Middle frontal gyrus (tissue), 1 donor: ENCODE results near the gene HASPIN.
"Not testable (repeated sequence)": the region's sequence is repeated elsewhere in the genome, so short reads cannot be mapped to it uniquely, and the experiment has no call there.

Source experiments
- DNase-seq: peaks from one replicate; pipeline ENCODE4 v3.0.0-alpha.2; 2015; ENCODE audit warnings: low spot score; ENCODE audit errors: extremely low spot score

The HASPIN gene

DNA sequence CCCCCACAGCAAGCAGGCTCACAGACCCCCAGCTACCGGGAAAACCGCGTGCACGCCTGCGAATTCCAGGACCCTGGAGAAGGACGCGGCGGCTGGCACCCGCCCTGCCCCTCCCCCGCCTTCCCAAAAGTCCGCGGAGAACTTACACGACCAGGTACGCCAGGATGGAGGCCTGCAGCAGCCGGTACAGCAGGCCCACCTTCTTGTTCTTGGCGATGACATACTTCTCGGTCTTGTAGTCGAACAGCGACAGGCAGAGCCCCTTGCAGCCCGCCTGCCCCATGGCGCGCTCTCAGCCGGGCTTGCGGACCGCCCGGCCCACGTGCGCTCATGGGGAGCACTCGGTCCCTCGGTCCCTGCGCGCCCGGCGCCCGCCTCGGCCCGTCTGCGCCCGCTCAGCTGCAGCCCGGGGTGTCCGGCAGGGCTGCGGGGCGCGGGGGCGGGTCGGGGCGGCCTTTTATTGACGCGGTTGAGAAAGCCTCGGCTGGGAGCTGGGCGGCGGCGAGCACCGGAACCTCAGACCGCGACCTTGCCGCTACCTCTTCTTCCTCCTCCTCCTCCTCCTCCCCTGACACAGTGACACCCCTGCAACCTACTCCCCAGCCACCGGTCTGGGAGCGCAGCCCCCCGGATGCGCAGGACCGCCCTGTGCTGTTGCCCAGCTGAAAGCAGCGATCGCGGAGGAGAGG lies 27.8 kb upstream of the HASPIN start, which contains the start of gene P2RX5:
Gene P2RX5, minus strand, starts transcription at position 433 of the 689 bp plus-strand sequence. Its CDS starts 150 bp downstream, at position 283.
- DNase-seq: no peak

DNA sequence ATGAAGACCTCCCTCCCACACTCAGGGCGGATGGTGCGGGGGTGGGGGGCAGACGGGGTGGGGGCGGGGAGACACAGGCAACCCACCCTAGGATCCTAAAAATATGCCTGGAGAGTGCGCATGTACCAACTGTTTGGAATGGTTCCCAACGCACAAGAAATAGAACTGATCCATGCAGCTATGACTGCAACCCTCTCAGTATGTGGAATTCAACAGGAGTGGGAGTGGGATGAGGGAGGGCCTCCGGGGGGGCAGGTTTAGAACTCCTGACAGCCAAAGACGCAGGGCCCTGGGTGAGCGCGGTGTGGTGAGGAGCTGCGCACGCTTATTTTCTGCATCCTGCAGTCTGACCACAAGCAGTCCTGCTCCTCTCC lies 26.6 kb upstream of the HASPIN start:
- no peak for DNase-seq

DNA sequence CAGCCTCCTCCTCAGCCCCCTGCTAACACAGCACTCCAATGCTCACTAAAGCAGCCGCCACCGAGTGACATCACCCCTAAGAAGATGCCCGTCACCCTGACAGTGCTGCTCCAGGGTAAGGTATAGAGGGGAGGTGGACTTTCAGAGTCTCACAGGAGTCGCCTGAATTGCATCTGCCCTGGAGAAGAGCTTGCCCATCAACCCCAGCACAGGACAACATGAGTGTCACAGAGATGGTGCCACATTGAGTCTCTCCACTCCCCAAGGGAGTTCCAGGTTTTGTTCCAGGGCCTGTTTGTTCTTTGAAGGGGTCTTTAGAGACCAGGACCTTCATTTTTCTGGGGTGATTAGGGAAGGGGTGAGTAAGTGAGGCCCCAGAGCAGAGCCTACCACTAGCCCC lies 25.6 kb upstream of the HASPIN start:
- DNase-seq: no peak

GRCh38 chr17:3699951-3700350 lies 23.8 kb upstream of the HASPIN start:
- DNase-seq: no peak

DNA sequence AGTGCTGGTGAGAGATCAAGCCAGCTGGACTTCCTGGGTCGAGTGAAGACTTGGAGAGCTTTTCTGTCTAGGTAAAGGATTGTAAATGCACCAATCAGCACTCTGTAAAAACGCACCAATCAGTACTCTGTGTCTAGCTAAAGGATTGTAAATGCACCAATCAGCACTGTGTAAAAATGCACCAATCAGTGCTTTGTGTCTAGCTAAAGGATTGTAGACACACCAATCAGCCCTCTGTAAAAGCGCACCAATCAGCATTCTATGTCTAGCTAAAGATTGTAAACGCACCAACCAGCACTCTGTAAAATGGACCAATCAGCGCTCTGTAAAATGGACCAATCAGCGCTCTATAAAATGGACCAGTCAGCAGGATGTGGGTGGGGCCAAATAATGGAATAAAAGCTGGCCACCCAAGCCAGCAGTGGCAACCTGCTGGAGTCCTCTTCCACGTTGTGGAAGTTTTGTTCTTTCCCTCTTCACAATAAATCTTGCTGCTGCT lies 21.6 kb upstream of the HASPIN start:
- DNase-seq: not testable (repeated sequence)

GRCh38 chr17:3704931-3705717 lies 18.6 kb upstream of the HASPIN start:
- DNase-seq: no peak

GRCh38 chr17:3705718-3705984 lies 18.1 kb upstream of the HASPIN start:
- DNase-seq: not testable (repeated sequence)

- no peak for DNase-seq
These were observed 15.3 kb upstream of the HASPIN start for GRCh38 chr17:3708366-3708765.

- no peak for DNase-seq
These were observed 12.7 kb upstream of the HASPIN start for GRCh38 chr17:3710951-3711383.

DNA sequence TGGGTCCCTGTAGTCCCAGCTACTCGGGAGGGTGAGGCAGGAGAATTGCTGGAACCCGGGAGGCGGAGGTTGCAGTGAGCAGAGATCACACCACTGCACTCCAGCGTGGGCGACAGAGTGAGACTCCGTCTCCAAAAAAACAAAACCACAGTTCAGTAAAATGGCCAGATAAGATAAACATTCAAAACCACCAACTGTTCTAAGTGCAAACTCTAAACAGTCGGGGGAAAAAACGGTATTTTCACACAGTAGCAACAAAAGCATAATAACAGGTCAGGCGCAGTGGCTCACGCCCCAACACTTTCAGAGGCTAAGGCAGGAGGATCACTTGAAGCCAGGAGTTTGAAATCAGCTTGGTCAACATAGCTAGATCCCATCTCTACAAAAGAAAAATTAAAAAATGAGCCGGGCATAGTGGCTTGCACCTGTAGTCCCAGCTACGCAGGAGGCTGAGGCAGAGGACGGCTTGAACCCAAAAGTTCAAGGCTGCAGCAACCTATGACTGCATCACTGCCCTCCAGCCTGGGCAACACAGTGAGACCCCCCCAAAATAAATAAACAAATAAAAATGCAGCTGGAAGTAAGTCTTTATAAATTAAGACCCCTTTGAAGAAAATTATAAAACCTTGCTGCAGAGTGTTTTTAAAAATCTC lies 10.8 kb upstream of the HASPIN start:
- no peak for DNase-seq

GRCh38 chr17:3715296-3715695 lies 8.4 kb upstream of the HASPIN start:
- no peak for DNase-seq

DNA sequence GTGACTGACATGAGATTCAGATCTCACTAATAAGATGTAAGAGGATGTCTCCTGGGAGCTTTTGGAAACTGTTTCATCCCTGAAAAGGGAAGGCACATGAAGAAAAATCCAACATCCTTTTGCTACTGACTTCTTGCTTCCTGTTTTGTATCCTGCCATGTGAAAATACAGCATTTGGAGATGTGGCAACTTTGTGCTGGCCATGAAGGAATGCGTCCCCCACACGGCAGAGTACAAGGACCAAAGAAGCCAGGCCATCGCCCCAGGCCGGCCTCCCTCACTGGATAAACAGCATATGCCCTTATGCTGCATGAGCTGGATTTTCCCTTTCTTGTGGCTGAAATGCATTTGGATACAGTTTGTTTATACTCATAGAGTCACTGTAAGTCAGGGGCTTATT lies 5.5 kb upstream of the HASPIN start:
- no peak for DNase-seq

GRCh38 chr17:3719265-3719664 lies 4.4 kb upstream of the HASPIN start:
- DNase-seq: no peak

GRCh38 chr17:3722716-3723115 lies 987 bp upstream of the HASPIN start:
- no peak for DNase-seq

GRCh38 chr17:3723188-3723555 lies 531 bp upstream of the HASPIN start:
- no peak for DNase-seq

- no peak for DNase-seq
These were observed 825 bp downstream of the HASPIN start for GRCh38 chr17:3724378-3725077.

DNA sequence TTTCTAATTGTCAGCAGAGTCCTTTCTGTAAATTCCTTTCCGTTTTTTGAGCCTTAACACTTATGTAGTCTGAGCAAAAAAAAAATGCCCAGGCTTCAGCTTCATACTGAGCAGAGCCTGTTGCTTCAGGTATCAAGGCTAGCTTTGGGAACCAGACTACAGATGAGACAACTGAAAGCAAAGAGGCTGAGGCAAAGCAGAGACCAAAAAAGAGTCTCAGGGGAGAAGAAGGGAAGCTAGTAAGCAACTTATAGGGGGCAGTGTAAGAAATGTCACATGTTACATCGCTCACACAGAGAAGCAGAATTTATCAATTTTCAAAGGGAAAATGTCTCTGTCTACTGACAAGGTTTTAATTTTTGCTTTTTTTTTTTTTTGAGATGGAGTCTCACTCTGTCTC lies 3.3 kb downstream of the HASPIN start:
- no peak for DNase-seq

GRCh38 chr17:3728099-3728498 lies 4.4 kb downstream of the HASPIN start:
- DNase-seq: not testable (repeated sequence)

DNA sequence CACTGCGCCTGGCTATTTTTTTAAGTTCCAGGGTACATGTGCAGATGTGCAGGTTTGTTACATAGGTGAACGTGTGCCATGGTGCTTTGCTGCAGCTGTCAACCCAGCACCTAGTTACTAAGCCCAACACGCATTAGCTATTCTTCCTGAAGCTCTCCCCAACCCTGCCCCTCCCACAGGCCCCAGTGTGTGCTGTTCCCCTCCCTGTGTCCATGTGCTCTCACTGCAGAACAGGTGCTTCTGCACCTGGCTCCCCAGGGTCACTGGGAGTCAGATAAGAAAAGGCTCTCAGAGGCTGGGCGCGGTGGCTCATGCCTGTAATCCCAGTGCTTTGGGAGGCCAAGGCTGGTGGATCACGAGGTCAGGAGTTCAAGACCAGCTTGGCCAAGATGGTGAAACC lies 6.2 kb downstream of the HASPIN start:
- no peak for DNase-seq

- no peak for DNase-seq
These were observed 7.3 kb downstream of the HASPIN start for GRCh38 chr17:3730881-3731429.

DNA sequence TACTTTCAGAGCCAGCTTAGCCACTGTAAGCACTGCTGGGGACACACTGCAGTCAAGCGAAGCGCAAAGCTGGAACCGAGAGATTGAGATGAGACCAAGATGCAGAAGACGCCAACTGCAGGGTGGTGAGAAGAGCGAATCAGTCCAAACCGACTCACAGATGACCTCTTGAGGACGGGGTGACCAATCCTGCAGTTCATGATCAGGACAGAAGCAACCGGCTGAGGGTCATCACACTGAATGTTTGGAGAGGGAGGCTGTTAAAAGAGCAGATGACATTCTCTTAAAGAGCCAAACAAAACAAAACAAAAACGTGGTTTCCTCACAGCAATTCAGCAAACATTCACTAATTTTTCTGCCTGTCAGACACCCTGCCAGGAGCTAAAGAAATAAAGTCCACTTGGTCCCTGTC lies 8.5 kb downstream of the HASPIN start:
- DNase-seq: no peak

DNA sequence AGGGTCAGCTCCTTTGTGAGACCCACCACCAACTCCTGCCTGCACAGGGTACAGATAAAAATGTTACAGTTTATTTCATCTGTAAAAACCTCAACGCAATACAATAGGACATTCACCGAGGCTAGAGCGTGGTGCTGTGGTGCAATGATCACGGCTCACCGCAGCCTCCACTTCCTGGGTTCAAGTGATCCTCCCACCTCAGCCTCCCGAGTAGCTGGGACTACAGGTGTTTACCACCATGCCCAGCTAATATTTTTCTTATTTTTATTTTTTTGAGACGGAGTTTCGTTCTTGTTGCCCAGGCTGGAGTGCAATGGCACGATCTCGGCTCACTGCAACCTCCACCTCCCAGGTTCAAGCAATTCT lies 11.2 kb downstream of the HASPIN start:
- not testable (repeated sequence) for DNase-seq
